ENCODE data around the gene MYBPC1. TPM values are rescaled to one million over a fixed set of nuclear protein-coding genes. Genes with fewer than 3 reads are reported as not detected.

MYBPC1 gene
- total and polyA plus RNA-seq, 2 donors (not counting 1 experiment from before 2014, with no cell fraction given): not detected

DNA sequence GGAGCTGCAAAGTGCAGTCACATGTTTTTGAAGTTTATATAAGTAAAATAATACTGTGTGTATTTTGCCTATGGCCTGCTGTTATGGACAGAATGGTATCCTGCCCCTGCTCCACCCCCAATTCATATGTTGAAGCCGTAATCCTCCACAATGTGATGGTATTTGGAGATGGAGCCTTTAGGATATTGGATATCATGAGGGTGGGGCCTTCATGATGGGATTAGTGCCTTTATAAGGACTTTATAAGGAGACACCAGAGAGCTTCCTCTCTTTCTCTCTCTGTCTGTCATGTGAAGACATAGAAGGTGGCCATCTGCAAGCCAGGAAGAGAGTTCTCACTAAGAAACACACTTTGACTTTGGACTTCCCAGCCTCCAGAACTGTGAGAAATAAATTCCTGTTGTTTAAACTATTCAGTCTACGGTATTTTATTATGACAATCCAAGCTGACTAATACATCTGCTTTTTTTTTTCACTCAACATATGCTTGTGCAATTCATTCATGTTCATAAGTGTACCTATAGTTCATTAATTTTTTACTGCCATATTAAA, 99.6 kb downstream of the MYBPC1 start:
- Mint-ChIP-seq H3K9me3 (ENCODE audit: insufficient read depth) (no peaks in the 10 kb centered on the region), H3K4me1 (peaks cover 37% of the 10 kb centered on the region), H3K27me3 (no peaks in the 10 kb centered on the region), H3K4me3 (no peak overlapping the region), H3K27ac (no peak overlapping the region)
- no CpG with 5 or more reads among the region's 2 CpGs for WGBS (ENCODE audit: insufficient coverage)
- intact Hi-C loops (cut with micrococcal nuclease): no loop called here
- H3K79me2 ChIP-seq (ENCODE audit: control insufficient read depth, insufficient read depth, low read length): peaks cover 52% of the 10 kb centered on the region
- ATAC-seq (ENCODE audit: low read depth): no peak
- H3K27me3 ChIP-seq (replicated peaks in 1 of 4; ENCODE audit: control extremely low read depth in 1 of 4, control insufficient read depth in 3 of 4, insufficient read depth in 4 of 4, low read length in 3 of 4): no peaks in the 10 kb centered on the region
- H3K9ac ChIP-seq (ENCODE audit: low read length): no peak overlapping the region
- no peak overlapping the region for H3K4me3 ChIP-seq (ENCODE audit: control extremely low read depth in 1 of 5, extremely low read depth in 1 of 5, insufficient read depth in 1 of 5, low read depth in 2 of 5, low read length in 4 of 5)
- no peaks in the 10 kb centered on the region for H3K36me3 ChIP-seq (replicated peaks in 1 of 2; ENCODE audit: control extremely low read depth in 1 of 2, control insufficient read depth in 1 of 2, extremely low read depth in 1 of 2, insufficient read depth in 2 of 2, low read length in 1 of 2)
- H2AFZ ChIP-seq (ENCODE audit: insufficient read depth, low read depth, low read length, poor library complexity, severe bottlenecking): no peak overlapping the region
- CTCF ChIA-PET: no interaction called here
- peaks cover 18 to 19% of the 10 kb centered on the region in 2 donors for H3K4me1 ChIP-seq (ENCODE audit: control insufficient read depth in 2 of 2, insufficient read depth in 2 of 2, low read length in 2 of 2)
- POLR2A ChIA-PET: no interaction called here
- H3K4me2 ChIP-seq (replicated peaks; ENCODE audit: low read depth, low read length, poor library complexity, severe bottlenecking): no peak overlapping the region
- TF ChIP-seq, protein P1, sequence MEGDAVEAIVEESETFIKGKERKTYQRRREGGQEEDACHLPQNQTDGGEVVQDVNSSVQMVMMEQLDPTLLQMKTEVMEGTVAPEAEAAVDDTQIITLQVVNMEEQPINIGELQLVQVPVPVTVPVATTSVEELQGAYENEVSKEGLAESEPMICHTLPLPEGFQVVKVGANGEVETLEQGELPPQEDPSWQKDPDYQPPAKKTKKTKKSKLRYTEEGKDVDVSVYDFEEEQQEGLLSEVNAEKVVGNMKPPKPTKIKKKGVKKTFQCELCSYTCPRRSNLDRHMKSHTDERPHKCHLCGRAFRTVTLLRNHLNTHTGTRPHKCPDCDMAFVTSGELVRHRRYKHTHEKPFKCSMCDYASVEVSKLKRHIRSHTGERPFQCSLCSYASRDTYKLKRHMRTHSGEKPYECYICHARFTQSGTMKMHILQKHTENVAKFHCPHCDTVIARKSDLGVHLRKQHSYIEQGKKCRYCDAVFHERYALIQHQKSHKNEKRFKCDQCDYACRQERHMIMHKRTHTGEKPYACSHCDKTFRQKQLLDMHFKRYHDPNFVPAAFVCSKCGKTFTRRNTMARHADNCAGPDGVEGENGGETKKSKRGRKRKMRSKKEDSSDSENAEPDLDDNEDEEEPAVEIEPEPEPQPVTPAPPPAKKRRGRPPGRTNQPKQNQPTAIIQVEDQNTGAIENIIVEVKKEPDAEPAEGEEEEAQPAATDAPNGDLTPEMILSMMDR (IDR thresholded peaks at IDR 0.05): no peak
- TF ChIP-seq EZH2 (IDR thresholded peaks at IDR 0.05; ENCODE audit: borderline replicate concordance, insufficient read depth, low read depth, low read length, poor library complexity, severe bottlenecking): no peak
- no peaks in the 10 kb centered on the region for H3K9me3 ChIP-seq (ENCODE audit: control extremely low read depth in 1 of 3, control insufficient read depth in 2 of 3, insufficient read depth in 1 of 3, low read length in 2 of 3)
- H4K20me1 ChIP-seq (ENCODE audit: control insufficient read depth, insufficient read depth, low read length, poor library complexity, severe bottlenecking): no peaks in the 10 kb centered on the region
- H3K27ac ChIP-seq (ENCODE audit: low read length in 2 of 2): no peak overlapping the region
- DNase-seq: no peak

DNA sequence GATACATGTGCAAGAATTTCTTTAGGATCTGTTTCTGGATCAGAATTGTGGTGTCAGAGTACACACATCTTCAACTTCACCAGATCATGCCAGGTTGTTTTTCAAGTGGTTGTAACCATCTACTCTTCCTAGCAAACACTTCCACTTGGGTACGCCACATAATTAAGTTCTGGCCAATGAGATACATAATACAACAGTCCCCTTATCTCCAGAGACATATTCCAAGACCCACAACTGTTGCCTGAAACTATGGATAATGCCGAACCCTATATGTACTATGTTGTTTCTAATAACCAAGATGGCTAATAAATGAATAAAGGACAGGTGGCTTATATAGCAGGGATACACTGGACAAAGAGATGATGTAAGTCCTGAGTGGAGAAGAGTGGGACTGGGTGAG, 100.2 kb downstream of the MYBPC1 start:
- H3K4me1 Mint-ChIP-seq: peaks cover 43% of the 10 kb centered on the region
- Histone ChIP-seq H3K36me3 (replicated peaks in 1 of 2; ENCODE audit: control extremely low read depth in 1 of 2, control insufficient read depth in 1 of 2, extremely low read depth in 1 of 2, insufficient read depth in 2 of 2, low read length in 1 of 2) (no peaks in the 10 kb centered on the region), H4K20me1 (ENCODE audit: control insufficient read depth, insufficient read depth, low read length, poor library complexity, severe bottlenecking) (no peaks in the 10 kb centered on the region), H2AFZ (ENCODE audit: insufficient read depth, low read depth, low read length, poor library complexity, severe bottlenecking) (peak overlapping the region; percentile 97), H3K4me2 (replicated peaks; ENCODE audit: low read depth, low read length, poor library complexity, severe bottlenecking) (no peak overlapping the region), H3K9me3 (ENCODE audit: control extremely low read depth in 1 of 3, control insufficient read depth in 2 of 3, insufficient read depth in 1 of 3, low read length in 2 of 3) (no peaks in the 10 kb centered on the region), H3K4me3 (ENCODE audit: control extremely low read depth in 1 of 5, extremely low read depth in 1 of 5, insufficient read depth in 1 of 5, low read depth in 2 of 5, low read length in 4 of 5) (no peak overlapping the region), H3K27ac (ENCODE audit: low read length in 2 of 2) (no peak overlapping the region), H3K4me1 (ENCODE audit: control insufficient read depth in 2 of 2, insufficient read depth in 2 of 2, low read length in 2 of 2) (peaks cover 22% of the 10 kb centered on the region in 2 donors), H3K27me3 (replicated peaks in 1 of 4; ENCODE audit: control extremely low read depth in 1 of 4, control insufficient read depth in 3 of 4, insufficient read depth in 4 of 4, low read length in 3 of 4) (no peaks in the 10 kb centered on the region), H3K9ac (ENCODE audit: low read length) (no peak overlapping the region), H3K79me2 (ENCODE audit: control insufficient read depth, insufficient read depth, low read length) (peaks cover 57% of the 10 kb centered on the region)
- DNase-seq (no peak), ATAC-seq (ENCODE audit: low read depth) (no peak)
- TF ChIP-seq EZH2 (IDR thresholded peaks at IDR 0.05; ENCODE audit: borderline replicate concordance, insufficient read depth, low read depth, low read length, poor library complexity, severe bottlenecking): no peak
- no peaks in the 10 kb centered on the region for H3K27me3 Mint-ChIP-seq
- intact Hi-C loops (cut with micrococcal nuclease): loop anchor here (5.0 kb wide), 4 partner anchors 38 to 367 kb away; partner anchors contain the start of genes ARL1 and WASHC3
- no CpG with 5 or more reads among the region's 2 CpGs for WGBS (ENCODE audit: insufficient coverage)
- ChIA-PET CTCF (interaction anchor here (1.4 to 1.7 kb wide), 2 partner anchors 49 to 65 kb away, joined by 3 to 5 read pairs; no protein-coding TSS in a partner anchor), POLR2A (no interaction called here)
- H3K4me3 Mint-ChIP-seq: peak overlapping the region; percentile 26
- H3K9me3 Mint-ChIP-seq (ENCODE audit: insufficient read depth): no peaks in the 10 kb centered on the region
- H3K27ac Mint-ChIP-seq: peak overlapping the region; percentile 81
